ENCODE measurements around the gene FOCAD. TPM values are rescaled to one million over a fixed set of nuclear protein-coding genes. Genes with fewer than 3 reads are reported as not detected.

Gene FOCAD
- total RNA-seq, 1 donor from 2014 or later, result 52.5 TPM

GRCh38 chr9:20880271-20880670 lies 196.2 kb downstream of the FOCAD start:
- peak; percentile 57 for DNase-seq (ENCODE audit: low spot score)

- no peak for DNase-seq (ENCODE audit: low spot score)
Measured at GRCh38 chr9:20880675-20881074, 196.6 kb downstream of the FOCAD start.

GRCh38 chr9:20884985-20885593 lies 201.0 kb downstream of the FOCAD start:
- DNase-seq (ENCODE audit: low spot score), result peak; percentile 26

DNA sequence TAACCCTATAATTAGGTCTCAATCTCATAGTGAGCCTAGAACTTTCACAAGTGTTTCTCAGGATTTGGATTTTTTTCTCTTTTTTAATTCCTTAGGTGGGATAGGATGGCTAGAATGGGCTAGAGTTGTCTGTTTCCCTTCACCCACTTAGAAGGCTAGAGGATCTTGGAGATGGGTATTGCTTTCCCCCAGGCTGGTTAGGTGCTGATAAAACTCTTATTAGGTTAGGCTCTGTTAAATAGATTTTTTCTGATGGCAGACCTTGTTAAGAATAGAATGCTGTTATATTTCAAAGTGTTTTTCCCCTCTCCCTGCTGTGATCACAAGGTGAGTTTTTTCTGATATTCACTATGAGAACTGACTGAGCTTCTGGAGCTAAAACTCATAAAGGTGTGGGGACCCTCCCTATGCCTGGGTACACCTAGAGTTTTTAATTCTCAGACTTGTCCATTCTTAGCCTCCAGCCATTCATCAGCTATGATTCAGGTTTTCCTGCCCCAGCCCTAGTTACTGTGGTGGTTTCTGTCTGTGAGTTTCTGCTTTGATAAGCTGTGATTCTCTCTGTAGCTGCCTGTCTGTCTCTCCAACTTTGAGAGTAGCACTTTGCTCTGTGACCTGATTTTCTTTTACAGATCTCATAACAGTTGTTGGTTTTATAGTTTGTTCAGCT lies 215.0 kb downstream of the FOCAD start:
- DNase-seq (ENCODE audit: low spot score), result no peak

- no peak for DNase-seq (ENCODE audit: low spot score)
Measured at GRCh38 chr9:20903212-20903611, 219.2 kb downstream of the FOCAD start.

GRCh38 chr9:20904995-20905394 lies 220.9 kb downstream of the FOCAD start:
- no peak for DNase-seq (ENCODE audit: low spot score)

- DNase-seq (ENCODE audit: low spot score), result no peak
Measured at GRCh38 chr9:20906326-20906725, 222.3 kb downstream of the FOCAD start.

- no peak for DNase-seq (ENCODE audit: low spot score)
Measured at GRCh38 chr9:20908461-20908860, 224.4 kb downstream of the FOCAD start.

DNA sequence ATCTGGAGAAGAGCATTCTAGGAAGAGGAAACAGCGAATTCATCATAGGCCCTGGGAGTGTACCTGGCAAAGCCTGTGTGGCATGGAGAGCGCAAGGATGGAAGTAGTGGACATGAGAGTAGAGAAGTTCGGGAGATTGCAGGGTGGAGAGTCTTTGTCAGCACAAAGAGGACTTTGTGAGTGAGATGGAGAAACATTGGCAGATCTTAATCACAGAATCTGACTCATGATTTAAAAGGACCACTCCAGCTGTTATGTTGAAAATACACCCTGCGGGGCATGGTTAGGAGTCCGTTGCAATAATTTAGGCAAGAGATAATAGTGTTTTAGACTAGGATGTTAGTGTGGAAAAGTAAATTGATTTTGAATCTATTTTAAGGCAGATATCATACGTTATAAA lies 230.5 kb downstream of the FOCAD start:
- DNase-seq (ENCODE audit: low spot score), result no peak

- DNase-seq (ENCODE audit: low spot score), result no peak
Measured at GRCh38 chr9:20921362-20921761, 237.3 kb downstream of the FOCAD start.

GRCh38 chr9:20925256-20926045 lies 241.4 kb downstream of the FOCAD start:
- DNase-seq (ENCODE audit: low spot score), result no peak

DNA sequence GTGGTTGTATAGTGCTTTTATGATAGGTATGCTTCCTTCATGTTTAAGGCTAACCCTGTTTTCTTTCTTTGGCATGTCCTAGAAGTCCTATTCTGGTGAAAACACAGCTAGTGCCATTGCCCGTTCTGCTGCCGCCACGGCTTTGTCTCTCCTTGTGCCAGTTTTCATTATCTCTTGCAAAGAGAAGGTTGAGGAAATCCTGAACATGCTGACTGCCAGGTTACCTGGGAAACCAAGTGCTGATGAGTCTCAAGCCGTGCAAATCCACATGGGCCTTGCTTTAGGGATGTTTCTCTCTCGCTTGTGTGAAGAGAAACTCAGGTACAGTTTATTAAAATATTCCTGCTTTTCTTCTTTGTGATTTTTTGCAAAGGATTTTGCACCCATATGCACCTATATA lies 245.2 kb downstream of the FOCAD start:
- no peak for DNase-seq (ENCODE audit: low spot score)

GRCh38 chr9:20930836-20931235 lies 246.8 kb downstream of the FOCAD start:
- no peak for DNase-seq (ENCODE audit: low spot score)

DNA sequence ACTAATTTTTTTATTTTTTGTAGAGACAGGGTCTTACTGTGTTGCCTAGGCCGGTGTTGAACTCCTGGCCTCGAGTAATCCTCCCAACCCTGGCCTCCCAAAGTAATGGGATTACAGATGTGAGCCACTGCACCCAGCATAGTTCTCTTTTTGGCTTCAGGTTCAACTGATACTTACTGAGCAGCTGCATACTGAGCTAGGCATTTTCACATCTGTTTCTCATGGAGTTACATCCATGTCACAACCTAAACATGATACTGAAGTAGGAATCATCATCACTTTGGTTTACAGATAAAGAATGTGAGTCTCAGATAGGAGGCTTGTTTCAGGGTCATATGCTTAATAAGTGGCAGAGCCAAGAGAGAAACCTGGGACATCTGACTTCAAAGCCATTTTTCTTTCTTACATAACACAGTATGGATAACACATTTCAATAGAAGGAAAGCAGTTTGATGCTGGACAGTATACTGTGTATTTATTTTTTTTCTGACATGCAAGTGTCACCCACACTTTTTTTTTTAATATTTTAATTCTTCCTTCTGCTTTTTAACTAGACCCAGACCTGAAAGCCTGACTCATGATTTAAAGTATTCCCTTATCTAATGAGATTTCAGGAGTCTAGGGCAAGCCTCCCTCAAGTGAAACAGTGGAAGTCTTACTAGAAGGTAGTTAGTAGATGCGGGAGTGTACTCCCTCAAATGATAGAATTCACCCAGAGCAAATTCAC lies 256.6 kb downstream of the FOCAD start:
- peak; percentile 24 for DNase-seq (ENCODE audit: low spot score)

DNA sequence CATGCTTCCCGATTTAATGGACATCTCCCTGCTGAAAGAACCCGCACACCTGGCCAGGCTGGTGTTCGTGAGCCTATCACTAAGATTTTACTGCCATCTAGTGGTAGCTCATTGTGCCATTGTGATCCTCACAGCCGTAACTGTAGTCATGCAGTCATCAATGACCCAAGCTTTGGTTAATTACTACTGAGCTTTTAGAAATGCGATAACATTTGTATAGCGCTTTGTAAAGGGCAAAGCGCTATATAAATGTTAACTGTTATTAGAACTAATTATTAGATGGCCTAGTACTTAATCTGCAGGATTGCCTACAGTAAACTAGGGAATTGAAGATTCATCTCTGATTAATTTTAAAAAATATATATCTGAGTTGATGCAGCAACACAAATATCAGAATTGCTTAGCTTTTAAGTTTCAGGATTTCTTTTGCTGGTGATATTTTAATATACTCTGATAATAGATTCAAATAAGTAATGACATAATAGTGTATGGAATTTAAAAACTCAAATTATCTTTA lies 257.2 kb downstream of the FOCAD start:
- peak; percentile 73 for DNase-seq (ENCODE audit: low spot score)

DNA sequence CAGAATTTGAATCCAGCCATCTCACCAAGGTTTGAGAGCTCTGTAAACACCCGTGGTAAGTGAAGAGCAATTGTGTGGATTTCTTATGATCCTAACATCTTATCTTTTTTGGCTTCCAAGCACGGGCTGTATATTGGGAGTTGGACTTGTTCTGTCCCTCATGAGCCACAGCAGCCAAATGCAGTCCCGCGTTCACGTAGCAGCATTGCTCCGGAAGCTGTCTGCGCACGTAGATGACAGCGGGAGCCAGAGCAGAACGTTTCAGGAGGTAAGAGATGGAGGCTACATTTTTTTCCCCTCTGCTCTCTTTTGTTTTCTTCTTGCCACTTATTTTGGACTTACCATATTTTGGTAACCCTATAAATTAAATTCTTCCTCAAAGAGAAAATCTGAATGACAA lies 260.4 kb downstream of the FOCAD start:
- DNase-seq (ENCODE audit: low spot score), result no peak

DNA sequence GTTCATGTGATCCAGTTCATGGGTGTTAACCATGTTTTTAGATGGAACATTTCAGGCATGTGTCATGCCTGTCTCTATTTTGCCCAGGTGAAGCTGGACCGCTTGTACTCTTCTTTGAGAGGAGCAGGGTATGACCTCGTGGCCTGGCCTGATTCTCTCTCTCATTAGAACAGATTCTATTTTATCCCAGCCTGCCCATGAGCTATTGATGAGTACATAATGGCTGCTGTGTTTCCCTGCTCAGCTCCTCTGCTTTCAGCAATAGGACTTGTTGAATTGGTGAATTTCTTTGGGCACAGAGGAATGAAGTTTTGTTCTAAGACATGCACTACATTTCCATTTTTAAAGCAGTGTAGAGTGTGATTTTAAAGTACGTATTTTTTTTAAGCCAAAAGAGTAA lies 261.2 kb downstream of the FOCAD start:
- no peak for DNase-seq (ENCODE audit: low spot score)

DNA sequence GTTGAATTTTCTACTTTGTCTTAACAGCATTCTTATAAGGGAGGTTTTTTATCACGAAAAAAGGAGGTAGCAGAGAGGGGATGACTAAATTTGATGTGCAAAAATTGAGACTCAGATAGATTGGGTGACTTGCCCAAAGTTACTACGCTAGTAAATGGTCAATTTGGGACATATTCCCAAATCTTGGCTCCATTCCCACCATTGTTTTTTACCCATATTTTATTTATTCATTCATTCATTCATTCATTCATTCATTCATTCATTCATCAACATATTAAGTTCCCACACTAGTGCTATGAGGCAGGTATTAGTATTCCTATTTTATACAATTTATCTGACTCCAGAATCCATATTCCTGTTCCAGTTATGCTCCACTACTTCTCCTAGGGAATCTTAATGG lies 261.8 kb downstream of the FOCAD start:
- DNase-seq (ENCODE audit: low spot score), result no peak

DNA sequence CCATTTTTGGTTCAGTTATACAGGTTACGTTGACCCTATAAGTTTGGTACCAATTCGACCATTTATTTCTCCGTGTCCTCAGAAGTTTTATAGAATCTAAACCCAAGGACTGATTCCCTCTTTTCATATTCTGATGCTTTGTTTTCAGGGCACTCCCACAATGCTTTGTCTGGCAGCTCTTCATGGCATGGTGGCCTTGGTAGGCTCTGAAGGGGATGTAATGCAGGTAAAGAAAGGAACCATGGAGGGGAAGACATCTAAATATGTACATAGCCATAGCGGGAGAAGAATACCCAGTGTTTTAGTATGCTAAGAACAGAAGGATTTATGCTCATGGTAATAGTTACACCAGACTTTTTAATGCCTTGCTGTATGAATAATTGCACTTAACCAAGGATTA lies 264.6 kb downstream of the FOCAD start:
- DNase-seq (ENCODE audit: low spot score), result no peak

DNA sequence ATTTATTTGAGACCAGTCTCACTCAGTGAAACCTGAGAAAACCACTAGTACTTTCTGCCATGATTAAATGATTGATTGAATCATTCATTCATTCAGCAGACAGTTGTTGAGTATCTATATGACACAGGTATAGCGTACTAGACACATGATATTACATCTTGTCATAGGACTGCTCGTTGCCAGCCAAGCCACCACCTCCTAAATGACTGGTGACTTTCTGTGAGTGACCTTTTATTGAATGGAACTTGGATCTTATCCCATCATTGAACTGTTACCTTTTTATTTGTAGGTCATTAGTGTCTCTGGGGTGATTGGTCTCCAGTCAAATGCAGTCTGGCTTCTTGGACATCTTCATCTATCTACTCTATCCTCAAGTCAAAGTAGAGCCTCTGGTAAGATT lies 266.6 kb downstream of the FOCAD start:
- DNase-seq (ENCODE audit: low spot score), result no peak

DNA sequence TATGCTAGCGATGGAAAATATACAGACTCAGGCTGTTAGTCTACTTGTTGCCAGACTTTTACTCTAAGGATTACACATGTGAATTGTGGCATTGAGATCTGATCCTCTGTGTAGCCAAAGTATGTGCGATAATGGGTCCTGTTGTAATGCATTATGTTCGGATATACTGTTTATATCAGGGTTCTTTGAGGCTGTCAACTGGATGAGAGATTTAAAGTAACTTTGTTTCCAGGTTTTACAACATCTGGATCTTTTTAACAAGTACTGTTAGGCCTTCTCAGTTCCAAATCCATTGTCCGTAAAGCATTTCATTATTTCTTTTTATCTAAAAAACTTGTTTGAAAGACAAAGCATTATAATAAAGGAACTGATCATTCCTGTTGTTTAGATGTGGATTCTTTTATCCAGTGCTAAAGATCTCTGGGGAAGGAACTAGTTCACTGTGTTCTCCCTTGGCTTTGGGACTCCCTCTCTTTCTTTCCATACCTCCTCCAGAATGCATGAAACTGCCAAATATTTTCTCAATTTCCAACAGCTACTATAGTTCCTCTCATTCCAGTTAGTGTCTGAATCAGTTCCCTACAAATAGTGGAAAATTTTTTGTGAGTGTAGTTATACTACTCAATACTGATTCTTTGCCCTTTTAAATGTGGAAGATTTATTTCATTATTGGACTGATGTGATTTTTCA lies 278.6 kb downstream of the FOCAD start:
- DNase-seq (ENCODE audit: low spot score), result peak; percentile 14
